ENCODE data around the gene NSUN4.

NSUN4 gene

DNA sequence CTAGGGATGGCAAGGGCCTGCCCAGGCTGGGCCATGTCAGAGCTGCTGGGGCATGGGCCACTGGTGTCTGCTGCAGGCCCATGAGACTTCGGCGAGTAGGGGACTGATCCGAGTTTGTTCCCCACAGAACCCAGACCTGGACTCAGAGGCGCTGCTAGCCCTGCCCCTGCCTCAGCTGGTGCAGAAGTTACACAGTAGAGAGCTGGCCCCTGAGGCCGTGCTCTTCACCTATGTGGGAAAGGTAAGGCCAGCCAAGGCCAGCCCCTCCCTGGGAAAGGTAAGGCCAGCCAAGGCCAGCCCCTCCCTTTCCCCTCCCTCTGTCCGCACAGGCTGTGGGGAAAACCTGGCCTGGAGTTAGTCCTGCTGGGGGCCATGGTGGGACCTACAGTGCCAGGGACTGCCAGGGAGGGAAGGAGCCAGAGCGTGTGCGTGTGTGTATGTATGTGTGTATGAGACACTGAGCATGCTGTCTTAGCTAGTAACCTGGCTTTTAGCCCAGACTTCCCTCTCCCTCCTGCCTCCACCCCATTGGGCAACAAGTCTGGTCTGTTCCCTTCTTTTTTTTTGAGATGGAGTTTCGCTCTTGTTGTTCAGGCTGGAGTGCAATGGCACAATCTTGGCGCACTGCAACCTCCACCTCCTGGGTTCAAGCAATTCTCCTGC, 61.5 kb downstream of the NSUN4 start:
- TF ChIP-seq, protein P1, sequence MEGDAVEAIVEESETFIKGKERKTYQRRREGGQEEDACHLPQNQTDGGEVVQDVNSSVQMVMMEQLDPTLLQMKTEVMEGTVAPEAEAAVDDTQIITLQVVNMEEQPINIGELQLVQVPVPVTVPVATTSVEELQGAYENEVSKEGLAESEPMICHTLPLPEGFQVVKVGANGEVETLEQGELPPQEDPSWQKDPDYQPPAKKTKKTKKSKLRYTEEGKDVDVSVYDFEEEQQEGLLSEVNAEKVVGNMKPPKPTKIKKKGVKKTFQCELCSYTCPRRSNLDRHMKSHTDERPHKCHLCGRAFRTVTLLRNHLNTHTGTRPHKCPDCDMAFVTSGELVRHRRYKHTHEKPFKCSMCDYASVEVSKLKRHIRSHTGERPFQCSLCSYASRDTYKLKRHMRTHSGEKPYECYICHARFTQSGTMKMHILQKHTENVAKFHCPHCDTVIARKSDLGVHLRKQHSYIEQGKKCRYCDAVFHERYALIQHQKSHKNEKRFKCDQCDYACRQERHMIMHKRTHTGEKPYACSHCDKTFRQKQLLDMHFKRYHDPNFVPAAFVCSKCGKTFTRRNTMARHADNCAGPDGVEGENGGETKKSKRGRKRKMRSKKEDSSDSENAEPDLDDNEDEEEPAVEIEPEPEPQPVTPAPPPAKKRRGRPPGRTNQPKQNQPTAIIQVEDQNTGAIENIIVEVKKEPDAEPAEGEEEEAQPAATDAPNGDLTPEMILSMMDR (IDR thresholded peaks at IDR 0.05) = no peak

DNA sequence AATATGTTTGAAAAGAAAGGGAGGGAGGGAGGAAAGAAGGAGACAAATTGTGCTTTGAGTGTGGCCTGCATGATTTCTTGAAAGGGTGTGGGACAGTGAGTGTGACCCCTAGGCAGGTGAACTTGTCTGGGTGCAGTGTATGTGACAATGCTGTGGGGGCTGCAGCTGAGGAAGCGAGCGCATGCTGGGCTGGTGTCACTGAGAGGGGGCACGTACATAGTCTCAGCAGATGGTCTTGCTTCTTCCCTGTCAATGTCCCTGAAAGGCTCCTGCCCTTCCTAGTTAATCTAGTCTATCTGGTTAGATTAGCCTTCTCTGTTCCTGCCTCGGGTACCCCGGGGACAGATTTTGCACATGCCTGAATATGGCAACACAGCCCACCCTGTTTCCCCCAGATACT, 63.3 kb downstream of the NSUN4 start:
- TF ChIP-seq, protein P1 (IDR thresholded peaks at IDR 0.05) = no peak

DNA sequence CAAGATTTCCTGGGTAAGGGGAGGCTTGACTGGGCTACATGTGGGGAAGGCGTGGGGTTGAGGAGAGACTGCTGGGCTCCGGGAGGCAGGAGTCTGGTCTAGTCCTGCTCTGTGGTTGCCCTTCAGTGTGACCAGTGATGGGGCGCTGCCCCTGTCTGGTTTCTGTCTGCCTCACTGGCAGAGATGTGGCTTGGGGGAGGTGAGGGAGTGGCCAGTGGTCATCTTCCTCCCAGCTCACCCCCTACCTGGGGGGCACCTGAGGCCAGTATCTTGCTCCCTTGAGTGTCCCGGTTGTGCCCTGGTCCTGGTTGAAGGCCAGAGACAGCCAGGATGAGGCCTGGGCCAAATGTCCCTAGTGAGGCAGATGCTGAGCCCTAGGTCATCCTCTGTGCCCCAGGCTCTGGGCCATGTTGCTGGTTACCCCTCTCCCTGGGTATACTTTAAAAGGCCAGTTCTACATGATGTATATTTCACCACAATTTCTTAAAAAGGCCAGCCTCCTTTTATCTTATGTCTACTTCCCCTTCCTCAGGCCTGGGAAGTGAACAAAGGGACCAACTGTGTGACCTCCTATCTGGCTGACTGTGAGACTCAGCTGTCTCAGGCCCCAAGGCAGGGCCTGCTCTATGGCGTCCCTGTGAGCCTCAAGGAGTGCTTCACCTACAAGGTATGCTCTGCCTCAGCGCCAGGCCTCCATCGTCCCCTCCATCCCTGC, 64.0 kb downstream of the NSUN4 start:
- TF ChIP-seq, protein P1 (IDR thresholded peaks at IDR 0.05) = no peak

DNA sequence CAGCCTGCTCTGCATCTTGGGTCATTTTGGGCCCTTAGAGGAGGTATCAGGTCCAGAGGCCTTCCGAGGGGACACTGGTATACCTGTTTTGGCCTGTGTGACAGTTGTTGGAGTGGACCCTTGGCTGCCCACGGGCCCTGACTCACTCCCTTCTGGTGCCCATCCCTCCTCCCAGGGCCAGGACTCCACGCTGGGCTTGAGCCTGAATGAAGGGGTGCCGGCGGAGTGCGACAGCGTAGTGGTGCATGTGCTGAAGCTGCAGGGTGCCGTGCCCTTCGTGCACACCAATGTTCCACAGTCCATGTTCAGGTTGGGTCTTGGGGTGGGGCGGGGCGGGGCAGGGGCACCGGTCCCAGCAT, 64.6 kb downstream of the NSUN4 start:
- TF ChIP-seq, protein P1 (IDR thresholded peaks at IDR 0.05) = no peak

DNA sequence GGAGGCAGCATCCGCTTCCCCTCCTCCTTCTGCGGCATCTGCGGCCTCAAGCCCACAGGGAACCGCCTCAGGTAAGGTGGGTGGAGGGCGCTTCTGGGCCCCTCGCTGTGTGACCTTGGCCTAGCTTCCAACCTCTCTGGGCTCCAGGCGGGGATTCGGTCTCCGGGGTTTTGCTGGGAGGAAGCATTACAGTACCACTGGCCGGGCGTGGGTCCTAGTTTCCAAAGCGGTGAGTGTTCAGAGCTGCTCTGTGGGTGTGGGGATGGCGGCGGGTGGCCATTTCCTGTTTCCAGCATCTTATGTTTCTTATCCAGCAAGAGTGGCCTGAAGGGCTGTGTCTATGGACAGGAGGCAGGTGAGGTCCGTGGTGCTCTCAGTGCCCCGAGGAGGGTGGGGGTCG, 65.1 kb downstream of the NSUN4 start:
- TF ChIP-seq, protein P1 (IDR thresholded peaks at IDR 0.05) = no peak

DNA sequence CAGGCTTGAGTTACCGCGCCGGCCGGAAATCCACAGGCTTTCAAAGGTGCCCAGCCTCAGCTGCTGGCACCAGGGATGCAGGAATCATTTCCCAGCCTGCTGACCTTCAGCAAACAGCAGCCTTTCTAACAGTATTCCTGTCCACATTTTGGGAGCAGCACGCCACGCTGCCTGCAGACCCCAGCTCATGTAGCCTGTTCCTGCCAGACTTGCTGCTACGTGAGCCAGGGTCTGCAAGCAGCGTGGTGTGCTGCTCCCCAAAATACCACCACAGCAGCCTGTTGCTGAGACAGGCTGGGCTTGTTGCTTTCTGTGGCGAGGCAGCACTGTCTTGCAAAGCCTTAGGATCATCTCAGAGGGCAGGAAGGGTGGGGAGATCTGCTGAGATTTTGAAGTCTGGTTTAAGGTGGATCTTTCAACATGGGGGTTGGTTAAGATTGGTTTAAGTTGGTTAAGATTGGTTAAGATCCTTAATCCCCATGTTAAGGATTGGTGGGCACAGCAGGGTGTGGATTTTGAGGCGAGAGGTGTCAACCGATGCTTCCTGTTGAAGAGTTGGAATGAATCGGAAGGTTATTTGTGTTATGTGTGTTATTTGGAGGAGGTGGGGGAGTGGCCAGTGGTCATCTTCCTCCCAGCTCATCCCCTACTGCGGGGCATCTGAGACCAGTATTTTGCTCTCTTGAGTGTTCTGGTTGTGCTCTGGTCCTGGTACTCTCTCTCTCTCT, 66.4 kb downstream of the NSUN4 start:
- TF ChIP-seq, protein P1 (IDR thresholded peaks at IDR 0.05) = no peak

DNA sequence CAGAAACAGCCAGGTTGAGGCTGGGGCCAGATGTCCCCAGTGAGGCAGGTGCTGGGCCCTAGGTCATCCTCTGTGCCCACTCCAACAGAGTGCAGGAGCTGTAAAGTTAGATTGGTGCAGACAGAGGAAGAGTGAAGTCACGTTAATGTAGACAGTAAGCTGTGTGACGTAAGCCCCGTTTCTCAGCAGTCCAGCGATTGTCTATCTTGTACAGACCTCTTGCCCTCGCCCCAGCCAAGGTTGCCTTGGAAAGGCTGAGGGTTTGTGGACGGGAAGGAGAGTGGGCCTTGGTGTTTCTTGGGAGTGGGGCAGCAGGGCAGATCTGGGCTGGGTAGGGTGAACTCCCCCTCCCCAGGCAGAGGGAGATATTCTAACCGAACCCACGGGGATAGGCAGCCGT, 67.0 kb downstream of the NSUN4 start:
- TF ChIP-seq, protein P1 (IDR thresholded peaks at IDR 0.05) = no peak

Measured in LNCAP (cell line).